Measurements from ENCODE around the gene ASNSD1. TPM values are rescaled to one million over a fixed set of nuclear protein-coding genes. Genes with fewer than 3 reads are reported as not detected.

ASNSD1 gene
- total and polyA plus RNA-seq, 2 of the 13 experiments (the other 11 are each of a cell fraction or from before 2014, with no cell fraction given) = 35.1 to 96.6 TPM

- TF ChIP-seq FOXM1 (CRISPR knock-in tag; IDR thresholded peaks at IDR 0.05) = no peak
- 0 out of 4 replicates have a peak, but pooled peaks of 1 of the 2 experiments have one; percentile 34 for TF ChIP-seq MAFK (conservative IDR thresholded peaks at IDR 0.05 in 1 of 2, IDR thresholded peaks at IDR 0.05 in 1 of 2; ENCODE audit: low read length in 2 of 2)
- TF ChIP-seq ZBTB14 (CRISPR knock-in tag; IDR thresholded peaks at IDR 0.05) = no peak
- TF ChIP-seq ZBTB2 (CRISPR knock-in tag; IDR thresholded peaks at IDR 0.05; ENCODE audit: low read depth) = no peak
- no peak for TF ChIP-seq SMAD9 (CRISPR knock-in tag; IDR thresholded peaks at IDR 0.05)
- no peak for TF ChIP-seq NFKBIZ (CRISPR knock-in tag; IDR thresholded peaks at IDR 0.05)
- no peak for TF ChIP-seq CBX2 (IDR thresholded peaks at IDR 0.05; ENCODE audit: low read depth, low read length)
- TF ChIP-seq CBX2 (CRISPR knock-in tag; IDR thresholded peaks at IDR 0.05; ENCODE audit: low read depth) = no peak
- no peak for TF ChIP-seq IRF1 (CRISPR knock-in tag; IDR thresholded peaks at IDR 0.05; ENCODE audit: low read depth)
- no peak for TF ChIP-seq ATRX (CRISPR knock-in tag; IDR thresholded peaks at IDR 0.05; ENCODE audit: borderline replicate concordance)
- no peak for TF ChIP-seq ZNF274 (CRISPR knock-in tag; IDR thresholded peaks at IDR 0.05)
- TF ChIP-seq REL (CRISPR knock-in tag; conservative IDR thresholded peaks at IDR 0.05) = no peak
- TF ChIP-seq ZNF614 (CRISPR knock-in tag; IDR thresholded peaks at IDR 0.05; ENCODE audit: borderline replicate concordance) = 0 out of 2 replicates have a peak, but pooled peaks have one; percentile 33
- no peak for TF ChIP-seq ZNF225 (CRISPR knock-in tag; IDR thresholded peaks at IDR 0.05)
- TF ChIP-seq HIC2 (CRISPR knock-in tag; IDR thresholded peaks at IDR 0.05; ENCODE audit: low read depth) = no peak
- TF ChIP-seq GATAD2A (CRISPR knock-in tag; IDR thresholded peaks at IDR 0.05) = peak; percentile 73
Measured at GRCh38 chr2:189613077-189613636, 48.1 kb upstream of the ASNSD1 start (continued).

All from HepG2 (cell line).